Spinal cord (tissue), 10 donors: ENCODE measurements around the gene FTO. TPM values are rescaled to one million over a fixed set of nuclear protein-coding genes. Genes with fewer than 3 reads are reported as not detected.
A peak's percentile ranks its signal among the peaks of the same experiment; 100 is the strongest.

Experiments
- DNase-seq, 6 donors: peaks; one replicate each; pipeline versions ENCODE4 v3.0.0 to v3.0.0-alpha.2; 2013 to 2015; ENCODE audit warnings: low spot score in 6 of 6, low read depth in 4 of 6
- H3K27ac ChIP-seq: one replicate; pipeline ENCODE4 v1.5.1; 2013; ENCODE audit warnings: low read depth, low read length, control low read depth
- H3K27me3 ChIP-seq: one replicate; pipeline ENCODE4 v1.6.1; 2013; ENCODE audit warnings: low read length; ENCODE audit not compliant: control insufficient read depth, insufficient read depth
- H3K36me3 ChIP-seq: one replicate; pipeline ENCODE4 v1.6.1; 2013; ENCODE audit warnings: low read length; ENCODE audit not compliant: control insufficient read depth, insufficient read depth
- H3K4me1 ChIP-seq: one replicate; pipeline ENCODE4 v1.6.1; 2013; ENCODE audit warnings: low read length; ENCODE audit not compliant: control insufficient read depth, insufficient read depth
- H3K4me3 ChIP-seq: one replicate; pipeline ENCODE4 v1.5.1; 2013; ENCODE audit warnings: low read depth, low read length, control low read depth
- H3K9me3 ChIP-seq: one replicate; pipeline ENCODE4 v1.6.1; 2013; ENCODE audit warnings: low read length; ENCODE audit not compliant: control insufficient read depth, insufficient read depth
- WGBS: methylation state at CpG from one replicate; pipeline ENCODE4 v1.1.5; 2013; ENCODE audit warnings: missing lambda C conversion rate; ENCODE audit not compliant: insufficient coverage; 5-methylcytosine and 5-hydroxymethylcytosine counted together
- polyA plus RNA-seq, 2 donors: library from polyadenylated mRNA; unstranded; fragments of 120-200 nt; gene quantifications; one replicate each; pipeline ENCODE4 v1.2.1, GENCODE V29; 2013; ENCODE audit not compliant: insufficient read length in 2 of 2
- total RNA-seq, 2 donors: library from RNA; depleted of rRNA in 1 of 2; stranded (reverse); fragments of 120-200 nt in 1 of 2; fragments of >200 nt in 1 of 2; gene quantifications; one replicate each; pipeline versions ENCODE4 v1.2.3 to v1.2.4, GENCODE V29; 2013 to 2014
- donor health status: healthy.

Gene FTO
- total and polyA plus RNA-seq, 4 donors = 129 to 183 (median 140) TPM

GRCh38 chr16:54112451-54113206 is 408.7 kb downstream of the FTO start:
- no peaks in the 10 kb centered on the region for H3K27me3 ChIP-seq
- no peak overlapping the region for H3K27ac ChIP-seq
- H3K36me3 ChIP-seq = peaks cover 12% of the 10 kb centered on the region
- no peaks in the 10 kb centered on the region for H3K9me3 ChIP-seq
- peaks cover 8% of the 10 kb centered on the region for H3K4me1 ChIP-seq
- WGBS = 100% methylated on average over 3 of the region's 8 CpGs
- H3K4me3 ChIP-seq = no peak overlapping the region
- no peak for DNase-seq

- Histone ChIP-seq H3K27me3 (peaks cover 3% of the 10 kb centered on the region), H3K4me1 (peaks cover 8% of the 10 kb centered on the region), H3K36me3 (peaks cover 12% of the 10 kb centered on the region), H3K9me3 (no peaks in the 10 kb centered on the region), H3K27ac (no peak overlapping the region), H3K4me3 (no peak overlapping the region)
- WGBS = 97% methylated on average over 9 of the region's 9 CpGs
- DNase-seq = no peak
Observed at GRCh38 chr16:54115558-54115957, 411.6 kb downstream of the FTO start.

- H3K4me3 ChIP-seq = no peak overlapping the region
- H3K9me3 ChIP-seq = no peaks in the 10 kb centered on the region
- H3K27ac ChIP-seq = no peak overlapping the region
- peaks cover 3% of the 10 kb centered on the region for H3K27me3 ChIP-seq
- H3K4me1 ChIP-seq = peaks cover 8% of the 10 kb centered on the region
- DNase-seq = peak in 4 of 6 donors; percentile 22 to 92 (median 52)
- 41% methylated on average over 16 of the region's 17 CpGs for WGBS
- H3K36me3 ChIP-seq = peaks cover 12% of the 10 kb centered on the region
Observed at GRCh38 chr16:54116124-54116655, 412.2 kb downstream of the FTO start.

- Histone ChIP-seq H3K27me3 (peaks cover 3% of the 10 kb centered on the region), H3K9me3 (no peaks in the 10 kb centered on the region), H3K27ac (no peak overlapping the region), H3K4me1 (peaks cover 8% of the 10 kb centered on the region), H3K36me3 (peaks cover 9% of the 10 kb centered on the region), H3K4me3 (no peak overlapping the region)
- WGBS = 89% methylated on average over 2 of the region's 3 CpGs
- no peak for DNase-seq
Observed at GRCh38 chr16:54118846-54119245, 414.9 kb downstream of the FTO start.

- Histone ChIP-seq H3K9me3 (no peaks in the 10 kb centered on the region), H3K4me3 (no peak overlapping the region), H3K36me3 (peaks cover 2% of the 10 kb centered on the region), H3K4me1 (peaks cover under 1% of the 10 kb centered on the region), H3K27ac (no peak overlapping the region), H3K27me3 (peaks cover 3% of the 10 kb centered on the region)
- DNase-seq = no peak
- WGBS = 97% methylated on average over 4 of the region's 8 CpGs
Observed at GRCh38 chr16:54120846-54121480, 417.0 kb downstream of the FTO start.

GRCh38 chr16:54121539-54122295 is 417.8 kb downstream of the FTO start:
- DNase-seq = no peak
- Histone ChIP-seq H3K4me3 (no peak overlapping the region), H3K36me3 (peaks cover 2% of the 10 kb centered on the region), H3K9me3 (no peaks in the 10 kb centered on the region), H3K27ac (no peak overlapping the region), H3K27me3 (peaks cover 3% of the 10 kb centered on the region), H3K4me1 (no peaks in the 10 kb centered on the region)
- 96% methylated on average over 28 of the region's 35 CpGs for WGBS

- H3K9me3 ChIP-seq = no peaks in the 10 kb centered on the region
- peaks cover 3% of the 10 kb centered on the region for H3K27me3 ChIP-seq
- DNase-seq = no peak
- WGBS = no CpG with 5 or more reads among the region's 4 CpGs
- no peaks in the 10 kb centered on the region for H3K4me1 ChIP-seq
- no peak overlapping the region for H3K27ac ChIP-seq
- no peak overlapping the region for H3K4me3 ChIP-seq
- peaks cover 2% of the 10 kb centered on the region for H3K36me3 ChIP-seq
Observed at GRCh38 chr16:54123766-54124165, 419.8 kb downstream of the FTO start.

- Histone ChIP-seq H3K4me3 (no peak overlapping the region), H3K9me3 (no peaks in the 10 kb centered on the region), H3K36me3 (peaks cover 2% of the 10 kb centered on the region), H3K27ac (no peak overlapping the region), H3K4me1 (no peaks in the 10 kb centered on the region), H3K27me3 (no peaks in the 10 kb centered on the region)
- WGBS = 86% methylated on average over 3 of the region's 6 CpGs
- no peak for DNase-seq
Observed at GRCh38 chr16:54125751-54126655, 422.0 kb downstream of the FTO start.

- H3K36me3 ChIP-seq = no peaks in the 10 kb centered on the region
- WGBS = 73% methylated on average over 4 of the region's 4 CpGs
Observed at GRCh38 chr16:54126907-54127306, 423.0 kb downstream of the FTO start.

More at GRCh38 chr16:54126907-54127306, 423.0 kb downstream of the FTO start:
- Histone ChIP-seq H3K27me3 (no peaks in the 10 kb centered on the region), H3K27ac (no peak overlapping the region), H3K4me3 (no peak overlapping the region), H3K4me1 (no peaks in the 10 kb centered on the region), H3K9me3 (no peaks in the 10 kb centered on the region)
- no peak for DNase-seq
